GM18520 (cell line): Measurements from ENCODE around the gene TRIM29.

Experiments
- ATAC-seq: cut with Tn5 transposase; IDR thresholded peaks from one replicate; pipeline ENCODE4 v1.9.1; 2021; ENCODE audit not compliant: unreplicated experiment

TRIM29 gene

GRCh38 chr11:120065876-120066275, 72.0 kb downstream of the TRIM29 start:
- no peak for ATAC-seq

DNA sequence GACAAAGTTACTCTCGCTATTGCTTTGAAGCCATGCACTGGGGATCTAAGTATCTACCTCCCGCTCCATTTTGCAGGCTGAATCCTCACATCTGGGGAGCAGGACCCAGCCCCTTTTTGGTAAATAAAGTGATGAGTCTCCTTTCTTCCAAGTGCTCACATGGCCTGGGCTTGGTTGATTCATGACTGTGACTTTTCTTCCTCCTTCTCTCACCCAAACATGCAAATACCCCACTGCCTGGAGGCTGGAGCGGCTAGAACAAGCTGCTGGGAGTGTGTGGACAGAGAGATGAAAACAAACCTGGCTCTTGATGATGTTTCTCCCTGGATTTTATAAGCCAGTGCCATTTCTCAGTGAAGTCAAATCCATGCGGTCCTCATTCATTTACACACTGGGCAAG, 72.7 kb downstream of the TRIM29 start:
- ATAC-seq, result no peak

- ATAC-seq, result no peak
These were observed 73.6 kb downstream of the TRIM29 start for GRCh38 chr11:120064341-120064740.

GRCh38 chr11:120063686-120064340, 74.1 kb downstream of the TRIM29 start:
- no peak for ATAC-seq

- no peak for ATAC-seq
These were observed 75.4 kb downstream of the TRIM29 start for GRCh38 chr11:120062561-120062930.

DNA sequence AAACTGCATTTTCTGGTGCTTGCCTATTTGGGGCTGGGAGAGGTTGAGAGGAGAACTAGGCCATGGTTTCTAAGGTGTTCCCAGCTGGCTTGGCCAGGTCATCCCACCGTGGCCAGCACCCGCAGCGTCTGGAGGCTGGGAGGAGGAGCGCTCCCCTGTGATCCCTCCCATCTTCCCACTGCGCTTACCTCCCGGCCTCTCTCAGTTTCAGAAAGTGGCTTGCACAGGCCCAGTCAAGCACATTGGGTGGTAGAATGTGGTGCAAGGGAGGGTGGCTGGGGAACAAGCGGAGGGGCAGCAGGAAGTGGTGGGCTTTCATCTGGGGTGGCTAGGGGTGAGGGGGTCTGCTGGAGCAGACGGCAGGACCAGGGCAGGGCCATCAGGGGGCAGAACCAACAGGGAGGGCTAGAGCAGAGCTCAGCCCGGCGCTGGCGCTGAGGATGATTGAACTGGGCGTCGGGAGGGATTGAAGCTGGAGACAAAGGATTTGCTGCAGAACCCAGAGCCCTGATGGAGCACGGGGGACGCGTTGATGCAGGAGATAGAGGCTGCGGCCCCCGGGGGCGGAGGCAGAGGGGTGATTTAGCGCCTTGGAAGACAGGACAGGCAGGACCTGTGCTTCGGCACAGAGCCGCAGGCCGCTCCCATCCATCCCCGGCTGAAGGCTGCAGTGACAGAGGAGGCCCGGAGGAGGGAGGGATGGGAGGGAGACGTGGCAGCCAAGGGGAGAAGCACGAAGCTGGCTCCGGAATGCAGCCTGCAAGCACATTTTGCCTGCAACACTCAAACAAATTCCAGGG, 76.0 kb downstream of the TRIM29 start:
- no peak for ATAC-seq
